ENCODE measurements around the gene CREM. TPM values are rescaled to one million over a fixed set of nuclear protein-coding genes. Genes with fewer than 3 reads are reported as not detected.

Gene CREM
- total RNA-seq, 1 experiment from 2014 or later, result 21.4 TPM

DNA sequence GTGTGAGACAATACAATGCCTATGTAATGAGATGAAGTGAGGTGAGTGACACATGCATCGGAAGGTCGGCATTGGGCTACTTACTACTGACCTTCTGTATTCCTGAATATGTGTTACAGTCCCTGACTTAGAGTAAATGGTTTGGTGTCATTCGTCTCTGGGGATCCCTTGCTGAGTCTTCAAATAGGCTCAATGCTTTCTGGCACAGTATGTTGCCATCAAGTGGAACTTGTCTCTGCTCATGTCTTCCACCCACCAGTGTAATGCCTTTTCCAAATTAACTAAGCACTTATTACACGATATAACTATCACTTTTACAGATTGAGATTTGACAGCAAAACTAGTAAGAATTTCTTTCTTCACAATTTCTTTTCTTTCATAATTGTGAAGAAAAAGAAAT, 47.4 kb upstream of the CREM start:
- Histone ChIP-seq H3K36me3 (ENCODE audit: control insufficient read depth in 1 of 2, insufficient read depth in 2 of 2, low read length in 2 of 2) (no peaks in the 10 kb centered on the region), H2AFZ (ENCODE audit: low read depth, low read length, poor library complexity, severe bottlenecking) (no peak overlapping the region), H3K4me3 (replicated peaks in 1 of 2; ENCODE audit: low read depth in 1 of 2, low read length in 2 of 2) (no peak overlapping the region), H3K27me3 (ENCODE audit: insufficient read depth, low read length) (no peaks in the 10 kb centered on the region), H3K79me2 (ENCODE audit: insufficient read depth, low read length) (peaks cover 72% of the 10 kb centered on the region), H3K9me2 (ENCODE audit: insufficient read depth) (no peaks in the 10 kb centered on the region), H3K27ac (ENCODE audit: low read depth, low read length) (no peak overlapping the region), H3K4me2 (ENCODE audit: low read length) (no peak overlapping the region), H3K4me1 (ENCODE audit: control insufficient read depth in 1 of 2, insufficient read depth in 2 of 2, low read length in 2 of 2) (peaks cover 2 to 10% of the 10 kb centered on the region in 2 experiments; a peak in 1 of 4 replicates), H4K20me1 (ENCODE audit: insufficient read depth) (no peaks in the 10 kb centered on the region), H3K9me3 (ENCODE audit: control insufficient read depth in 1 of 2, insufficient read depth in 1 of 2, low read depth in 1 of 2, low read length in 2 of 2) (no peaks in the 10 kb centered on the region), H3K9ac (ENCODE audit: low read length) (no peak overlapping the region)
- ChIA-PET POLR2A (no interaction called here), RAD21 (ENCODE audit: low non-redundant PET in 1 of 2, low total read pairs in 2 of 2, uncharacterized antibody in 2 of 2, unreplicated experiment in 2 of 2) (no interaction called here), CTCF (no interaction called here)
- TF ChIP-seq SIN3A (IDR thresholded peaks at IDR 0.05; ENCODE audit: low read depth), result no peak
- TF ChIP-seq RAD21 (IDR thresholded peaks at IDR 0.05; ENCODE audit: low read depth), result no peak
- TF ChIP-seq, protein P1, sequence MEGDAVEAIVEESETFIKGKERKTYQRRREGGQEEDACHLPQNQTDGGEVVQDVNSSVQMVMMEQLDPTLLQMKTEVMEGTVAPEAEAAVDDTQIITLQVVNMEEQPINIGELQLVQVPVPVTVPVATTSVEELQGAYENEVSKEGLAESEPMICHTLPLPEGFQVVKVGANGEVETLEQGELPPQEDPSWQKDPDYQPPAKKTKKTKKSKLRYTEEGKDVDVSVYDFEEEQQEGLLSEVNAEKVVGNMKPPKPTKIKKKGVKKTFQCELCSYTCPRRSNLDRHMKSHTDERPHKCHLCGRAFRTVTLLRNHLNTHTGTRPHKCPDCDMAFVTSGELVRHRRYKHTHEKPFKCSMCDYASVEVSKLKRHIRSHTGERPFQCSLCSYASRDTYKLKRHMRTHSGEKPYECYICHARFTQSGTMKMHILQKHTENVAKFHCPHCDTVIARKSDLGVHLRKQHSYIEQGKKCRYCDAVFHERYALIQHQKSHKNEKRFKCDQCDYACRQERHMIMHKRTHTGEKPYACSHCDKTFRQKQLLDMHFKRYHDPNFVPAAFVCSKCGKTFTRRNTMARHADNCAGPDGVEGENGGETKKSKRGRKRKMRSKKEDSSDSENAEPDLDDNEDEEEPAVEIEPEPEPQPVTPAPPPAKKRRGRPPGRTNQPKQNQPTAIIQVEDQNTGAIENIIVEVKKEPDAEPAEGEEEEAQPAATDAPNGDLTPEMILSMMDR (IDR thresholded peaks at IDR 0.05 in 2 of 3, conservative IDR thresholded peaks at IDR 0.05 in 1 of 3; ENCODE audit: borderline replicate concordance in 1 of 3, insufficient read depth in 1 of 3, low read depth in 2 of 3, low read length in 2 of 3), result no peak
- no peak for TF ChIP-seq JUND (IDR thresholded peaks at IDR 0.05)
- no peak for TF ChIP-seq FOSL1 (IDR thresholded peaks at IDR 0.05; ENCODE audit: low read depth)
- TF ChIP-seq CBX3 (IDR thresholded peaks at IDR 0.05; ENCODE audit: low read depth), result no peak
- TF ChIP-seq EZH2 (IDR thresholded peaks at IDR 0.05), result no peak
- ATAC-seq (no peak), DNase-seq (ENCODE audit: low read depth, low spot score) (no peak)
- intact Hi-C loops (cut with micrococcal nuclease), result no loop called here
- no TSS peak for BruUV-seq (replicated peaks)

DNA sequence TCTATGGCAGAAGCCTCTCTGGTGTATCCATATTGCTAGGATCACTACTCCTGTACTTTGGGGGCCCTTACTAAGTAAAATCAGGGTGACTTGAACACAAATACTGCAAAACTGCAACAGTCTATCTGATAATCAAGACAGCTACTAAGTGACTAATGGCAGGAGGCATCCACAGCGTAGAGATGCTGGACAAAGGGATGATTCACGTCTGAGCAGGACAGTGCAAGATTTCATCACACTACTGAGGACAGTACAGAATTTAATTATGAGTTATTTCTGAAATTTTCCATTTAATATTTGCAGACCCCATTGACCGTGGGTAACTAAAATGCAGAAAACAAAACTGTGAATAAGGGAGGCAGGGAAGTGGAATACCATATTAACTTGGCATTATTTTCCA, 46.9 kb upstream of the CREM start:
- Histone ChIP-seq H3K36me3 (ENCODE audit: control insufficient read depth in 1 of 2, insufficient read depth in 2 of 2, low read length in 2 of 2) (no peaks in the 10 kb centered on the region), H3K9me2 (ENCODE audit: insufficient read depth) (no peaks in the 10 kb centered on the region), H3K79me2 (ENCODE audit: insufficient read depth, low read length) (peaks cover 74% of the 10 kb centered on the region), H3K27ac (ENCODE audit: low read depth, low read length) (no peak overlapping the region), H3K9me3 (ENCODE audit: control insufficient read depth in 1 of 2, insufficient read depth in 1 of 2, low read depth in 1 of 2, low read length in 2 of 2) (no peaks in the 10 kb centered on the region), H3K27me3 (ENCODE audit: insufficient read depth, low read length) (no peaks in the 10 kb centered on the region), H4K20me1 (ENCODE audit: insufficient read depth) (no peaks in the 10 kb centered on the region), H3K4me2 (ENCODE audit: low read length) (peak overlapping the region; percentile 12; the same call in 1 of the 2 replicates), H3K4me3 (replicated peaks in 1 of 2; ENCODE audit: low read depth in 1 of 2, low read length in 2 of 2) (no peak overlapping the region), H3K4me1 (ENCODE audit: control insufficient read depth in 1 of 2, insufficient read depth in 2 of 2, low read length in 2 of 2) (peaks cover 2 to 10% of the 10 kb centered on the region in 2 experiments; a peak in 1 of 4 replicates), H3K9ac (ENCODE audit: low read length) (no peak overlapping the region), H2AFZ (ENCODE audit: low read depth, low read length, poor library complexity, severe bottlenecking) (no peak overlapping the region)
- no TSS peak for BruUV-seq (replicated peaks)
- ChIA-PET POLR2A (interaction anchor here (0.6 kb wide), 1 partner anchor 493 kb away, joined by 3 read pairs; no protein-coding TSS in a partner anchor), CTCF (no interaction called here), RAD21 (ENCODE audit: low non-redundant PET in 1 of 2, low total read pairs in 2 of 2, uncharacterized antibody in 2 of 2, unreplicated experiment in 2 of 2) (no interaction called here)
- DNase-seq (ENCODE audit: low read depth, low spot score) (peak; percentile 15), ATAC-seq (peak; percentile 78)
- intact Hi-C loops (cut with micrococcal nuclease), result no loop called here
- TF ChIP-seq, protein P2, sequence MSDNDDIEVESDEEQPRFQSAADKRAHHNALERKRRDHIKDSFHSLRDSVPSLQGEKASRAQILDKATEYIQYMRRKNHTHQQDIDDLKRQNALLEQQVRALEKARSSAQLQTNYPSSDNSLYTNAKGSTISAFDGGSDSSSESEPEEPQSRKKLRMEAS (IDR thresholded peaks at IDR 0.05), result no peak
- TF ChIP-seq ZNF274 (IDR thresholded peaks at IDR 0.05; ENCODE audit: low read depth, low read length) (no peak), YY1 (IDR thresholded peaks at IDR 0.05; ENCODE audit: extremely low read depth, insufficient replicate concordance, low read depth, low read length) (no peak), EZH2phosphoT487 (IDR thresholded peaks at IDR 0.05; ENCODE audit: borderline replicate concordance) (no peak), SP1 (IDR thresholded peaks at IDR 0.05; ENCODE audit: low read depth) (peak; percentile 27; the same call in 1 of the 2 replicates), CBX3 (IDR thresholded peaks at IDR 0.05; ENCODE audit: low read depth) (no peak)
- TF ChIP-seq, protein P1 (IDR thresholded peaks at IDR 0.05 in 2 of 3, conservative IDR thresholded peaks at IDR 0.05 in 1 of 3; ENCODE audit: borderline replicate concordance in 1 of 3, insufficient read depth in 1 of 3, low read depth in 2 of 3, low read length in 2 of 3), result no peak
- TF ChIP-seq, protein P3, sequence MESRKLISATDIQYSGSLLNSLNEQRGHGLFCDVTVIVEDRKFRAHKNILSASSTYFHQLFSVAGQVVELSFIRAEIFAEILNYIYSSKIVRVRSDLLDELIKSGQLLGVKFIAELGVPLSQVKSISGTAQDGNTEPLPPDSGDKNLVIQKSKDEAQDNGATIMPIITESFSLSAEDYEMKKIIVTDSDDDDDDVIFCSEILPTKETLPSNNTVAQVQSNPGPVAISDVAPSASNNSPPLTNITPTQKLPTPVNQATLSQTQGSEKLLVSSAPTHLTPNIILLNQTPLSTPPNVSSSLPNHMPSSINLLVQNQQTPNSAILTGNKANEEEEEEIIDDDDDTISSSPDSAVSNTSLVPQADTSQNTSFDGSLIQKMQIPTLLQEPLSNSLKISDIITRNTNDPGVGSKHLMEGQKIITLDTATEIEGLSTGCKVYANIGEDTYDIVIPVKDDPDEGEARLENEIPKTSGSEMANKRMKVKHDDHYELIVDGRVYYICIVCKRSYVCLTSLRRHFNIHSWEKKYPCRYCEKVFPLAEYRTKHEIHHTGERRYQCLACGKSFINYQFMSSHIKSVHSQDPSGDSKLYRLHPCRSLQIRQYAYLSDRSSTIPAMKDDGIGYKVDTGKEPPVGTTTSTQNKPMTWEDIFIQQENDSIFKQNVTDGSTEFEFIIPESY (IDR thresholded peaks at IDR 0.05; ENCODE audit: extremely low read depth, insufficient replicate concordance, low read length), result no peak

Measured in HCT116 (cell line).